Measurements from ENCODE around the gene BRICD5.

The BRICD5 gene

GRCh38 chr16:2180962-2181923, 29.4 kb downstream of the BRICD5 start:
- no peak for DNase-seq (ENCODE audit: low read depth, low spot score)

- DNase-seq (ENCODE audit: low read depth, low spot score): no peak
Measured at GRCh38 chr16:2180461-2180860, 30.2 kb downstream of the BRICD5 start.

GRCh38 chr16:2179576-2179975, 31.1 kb downstream of the BRICD5 start:
- no peak for DNase-seq (ENCODE audit: low read depth, low spot score)

GRCh38 chr16:2179107-2179501, 31.6 kb downstream of the BRICD5 start:
- DNase-seq (ENCODE audit: low read depth, low spot score): no peak

GRCh38 chr16:2178321-2179106, 32.1 kb downstream of the BRICD5 start:
- DNase-seq (ENCODE audit: low read depth, low spot score): no peak

GRCh38 chr16:2177561-2177960, 33.1 kb downstream of the BRICD5 start:
- no peak for DNase-seq (ENCODE audit: low read depth, low spot score)

GRCh38 chr16:2177101-2177500, 33.6 kb downstream of the BRICD5 start:
- no peak for DNase-seq (ENCODE audit: low read depth, low spot score)

GRCh38 chr16:2176047-2176446, 34.6 kb downstream of the BRICD5 start:
- no peak for DNase-seq (ENCODE audit: low read depth, low spot score)

GRCh38 chr16:2175454-2175853, 35.2 kb downstream of the BRICD5 start:
- DNase-seq (ENCODE audit: low read depth, low spot score): no peak

- DNase-seq (ENCODE audit: low read depth, low spot score): no peak
Measured at GRCh38 chr16:2174396-2175131, 36.1 kb downstream of the BRICD5 start.

GRCh38 chr16:2173916-2174315, 36.7 kb downstream of the BRICD5 start:
- no peak for DNase-seq (ENCODE audit: low read depth, low spot score)

- DNase-seq (ENCODE audit: low read depth, low spot score): no peak
Measured at GRCh38 chr16:2173366-2173765, 37.3 kb downstream of the BRICD5 start.

- no peak for DNase-seq (ENCODE audit: low read depth, low spot score)
Measured at GRCh38 chr16:2172688-2173335, 37.9 kb downstream of the BRICD5 start.

GRCh38 chr16:2171601-2172178, 39.0 kb downstream of the BRICD5 start:
- no peak for DNase-seq (ENCODE audit: low read depth, low spot score)

GRCh38 chr16:2170587-2171435, 39.9 kb downstream of the BRICD5 start:
- DNase-seq (ENCODE audit: low read depth, low spot score): no peak

GRCh38 chr16:2170080-2170479, 40.6 kb downstream of the BRICD5 start:
- no peak for DNase-seq (ENCODE audit: low read depth, low spot score)

- DNase-seq (ENCODE audit: low read depth, low spot score): no peak
Measured at GRCh38 chr16:2167068-2167638, 43.5 kb downstream of the BRICD5 start.

- no peak for DNase-seq (ENCODE audit: low read depth, low spot score)
Measured at GRCh38 chr16:2166263-2167067, 44.2 kb downstream of the BRICD5 start.

GRCh38 chr16:2165861-2166260, 44.8 kb downstream of the BRICD5 start:
- no peak for DNase-seq (ENCODE audit: low read depth, low spot score)
